GM12892 (cell line): ENCODE data around the gene RPL19.

Experiments used
- POLR2A ChIP-seq: IDR thresholded peaks from 2 replicates; pipeline ENCODE4 v1.6.1; 2011; ENCODE audit warnings: low read depth, low read length, control low read depth
- POLR2AphosphoS5 ChIP-seq: IDR thresholded peaks from 2 replicates; pipeline ENCODE4 v1.6.1; 2011; ENCODE audit warnings: low read depth, low read length, control low read depth

GRCh38 chr17:39170109-39170508, 30.0 kb upstream of the RPL19 start:
- no peak for TF ChIP-seq POLR2A
- TF ChIP-seq POLR2AphosphoS5: no peak
